WTC11 (cell line): ENCODE data around the gene SLC24A4. TPM values are rescaled to one million over a fixed set of nuclear protein-coding genes. Genes with fewer than 3 reads are reported as not detected.
"Not testable (repeated sequence)": the region's sequence is repeated elsewhere in the genome, so short reads cannot be mapped to it uniquely, and the experiment has no call there.

Experiments used
- ATAC-seq: fragments of 200-7000 bp; cut with Tn5 transposase; 2 replicates; pipeline ENCODE4 v1.10.0; 2021; ENCODE audit warnings: mild to moderate bottlenecking, moderate library complexity
- CTCF ChIA-PET: fragments of 300-600 bp; sonication (Branson Sonifier 250); formaldehyde crosslinking; loops from one replicate; lab custom pipeline; 2021; ENCODE audit warnings: antibody characterized with exemption; lab: Charles Lee
- POLR2A ChIA-PET: fragments of 350-600 bp; sonication (Branson Sonifier 250); formaldehyde crosslinking; loops from one replicate; lab custom pipeline; 2021; ENCODE audit warnings: antibody characterized with exemption; lab: Charles Lee
- DNase-seq: peaks from one replicate; pipeline ENCODE4 v3.0.0; 2021; ENCODE audit warnings: low spot score
- H3K27ac Mint-ChIP-seq: 2 replicates; pipeline ENCODE4 v1.8.0; 2021; ENCODE audit warnings: mixed read lengths
- H3K27me3 Mint-ChIP-seq: 2 replicates; pipeline ENCODE4 v1.8.0; 2021; ENCODE audit warnings: low read depth, mild to moderate bottlenecking, moderate library complexity, mixed read lengths
- H3K36me3 Mint-ChIP-seq: 2 replicates; pipeline ENCODE4 v1.8.0; 2021; ENCODE audit warnings: mixed read lengths
- H3K4me1 Mint-ChIP-seq: 2 replicates; pipeline ENCODE4 v1.8.0; 2022; ENCODE audit warnings: mixed read lengths
- H3K4me3 Mint-ChIP-seq: 2 replicates; pipeline ENCODE4 v1.8.0; 2021; ENCODE audit warnings: mild to moderate bottlenecking, moderate library complexity, mixed read lengths
- H3K9me3 Mint-ChIP-seq: 2 replicates; pipeline ENCODE4 v1.8.0; 2021; ENCODE audit warnings: mixed read lengths
- ATF1 ChIP-seq: sonication (generic); formaldehyde crosslinking; IDR thresholded peaks from 2 replicates; pipeline ENCODE4 v1.8.1; 2023; ENCODE audit warnings: mild to moderate bottlenecking, moderate library complexity, missing genetic modification reagents
- ATF6 ChIP-seq: sonication (generic); formaldehyde crosslinking; IDR thresholded peaks from 2 replicates; pipeline ENCODE4 v1.8.1; 2023; ENCODE audit warnings: mild to moderate bottlenecking, missing genetic modification reagents
- CREB1 ChIP-seq: sonication (generic); formaldehyde crosslinking; IDR thresholded peaks from 2 replicates; pipeline ENCODE4 v1.8.0; 2023; ENCODE audit warnings: mild to moderate bottlenecking, missing genetic modification reagents
- E2F1 ChIP-seq: sonication (generic); formaldehyde crosslinking; IDR thresholded peaks from 2 replicates; pipeline ENCODE4 v1.8.0; 2022; ENCODE audit warnings: mild to moderate bottlenecking, missing genetic modification reagents
- ESRRA ChIP-seq: sonication (generic); formaldehyde crosslinking; IDR thresholded peaks from 2 replicates; pipeline ENCODE4 v1.8.1; 2022; ENCODE audit warnings: mild to moderate bottlenecking, missing genetic modification reagents, borderline replicate concordance
- ETV6 ChIP-seq: sonication (generic); formaldehyde crosslinking; IDR thresholded peaks from 2 replicates; pipeline ENCODE4 v1.8.1; 2022; ENCODE audit warnings: mild to moderate bottlenecking, missing genetic modification reagents
- GRHL2 ChIP-seq: fragments of 250-450 bp; sonication (Bioruptor Pico); IDR thresholded peaks from 2 replicates; pipeline ENCODE4 v1.8.0; 2022; ENCODE audit warnings: mild to moderate bottlenecking, moderate library complexity; ENCODE audit not compliant: insufficient replicate concordance, severe bottlenecking
- GTF2I ChIP-seq: fragments of 250-450 bp; sonication (Bioruptor Pico); conservative IDR thresholded peaks from 2 replicates; pipeline ENCODE4 v1.4.0; 2021; ENCODE audit warnings: mild to moderate bottlenecking
- IRF1 ChIP-seq: sonication (generic); formaldehyde crosslinking; IDR thresholded peaks from 2 replicates; pipeline ENCODE4 v1.8.0; 2023; ENCODE audit warnings: missing genetic modification reagents
- NR1H2 ChIP-seq: sonication (generic); formaldehyde crosslinking; IDR thresholded peaks from 2 replicates; pipeline ENCODE4 v1.9.0; 2021; ENCODE audit warnings: mild to moderate bottlenecking, moderate library complexity, missing genetic modification reagents
- NR3C1 ChIP-seq: sonication (generic); formaldehyde crosslinking; conservative IDR thresholded peaks from 2 replicates; pipeline ENCODE4 v1.8.1; 2023; ENCODE audit warnings: low read depth, mild to moderate bottlenecking, missing genetic modification reagents
- RORB ChIP-seq: fragments of 250-450 bp; sonication (Bioruptor Pico); IDR thresholded peaks from 2 replicates; pipeline ENCODE4 v1.9.0; 2021; ENCODE audit warnings: mild to moderate bottlenecking
- USF2 ChIP-seq: sonication (generic); formaldehyde crosslinking; IDR thresholded peaks from 2 replicates; pipeline ENCODE4 v1.8.1; 2023; ENCODE audit warnings: mild to moderate bottlenecking, missing genetic modification reagents, moderate library complexity
- ZNF121 ChIP-seq: sonication (generic); formaldehyde crosslinking; IDR thresholded peaks from 2 replicates; pipeline ENCODE4 v1.8.0; 2023; ENCODE audit warnings: missing genetic modification reagents
- ZNF317 ChIP-seq: sonication (generic); formaldehyde crosslinking; IDR thresholded peaks from 2 replicates; pipeline ENCODE4 v1.8.1; 2023; ENCODE audit warnings: low read depth, mild to moderate bottlenecking, moderate library complexity, missing genetic modification reagents, borderline replicate concordance
- ZNF512 ChIP-seq: sonication (generic); formaldehyde crosslinking; IDR thresholded peaks from 2 replicates; pipeline ENCODE4 v1.8.1; 2022; ENCODE audit warnings: missing genetic modification reagents, borderline replicate concordance
- total RNA-seq: library from RNA; stranded (reverse); gene quantifications from 3 replicates; pipeline ENCODE4 v1.2.3, GENCODE V29; 2021

Gene SLC24A4
- total RNA-seq, 1 experiment from 2014 or later, result 0.90 TPM

GRCh38 chr14:92398888-92399636, 76.1 kb downstream of the SLC24A4 start (continued):
- TF ChIP-seq ATF6 (CRISPR knock-in tag) (no peak), NR3C1 (CRISPR knock-in tag) (no peak), E2F1 (no peak), ZNF317 (CRISPR knock-in tag) (no peak)

GRCh38 chr14:92400579-92401444, 77.8 kb downstream of the SLC24A4 start:
- no peak for ATAC-seq
- Mint-ChIP-seq H3K4me1 (peaks cover 58% of the 10 kb centered on the region), H3K27me3 (peaks cover 4% of the 10 kb centered on the region), H3K4me3 (no peak overlapping the region), H3K27ac (no peak overlapping the region; the same call in 1 of the 2 replicates), H3K36me3 (peaks cover 14% of the 10 kb centered on the region), H3K9me3 (peaks cover 19% of the 10 kb centered on the region)
- ChIA-PET CTCF (no interaction called here), POLR2A (interaction anchor here (0.7 kb wide), 1 partner anchor 36 kb away, joined by 3 read pairs; no protein-coding TSS in a partner anchor)
- no peak for TF ChIP-seq GTF2I (CRISPR knock-in tag)
- TF ChIP-seq ZNF317 (CRISPR knock-in tag), result no peak
- TF ChIP-seq RORB (CRISPR knock-in tag), result no peak
- no peak for TF ChIP-seq ATF1 (CRISPR knock-in tag)
- TF ChIP-seq ESRRA (CRISPR knock-in tag), result no peak
- TF ChIP-seq ZNF512 (CRISPR knock-in tag), result no peak
- TF ChIP-seq ZNF121 (CRISPR knock-in tag), result no peak
- TF ChIP-seq NR1H2, result no peak
- no peak for DNase-seq

GRCh38 chr14:92401561-92401960, 78.6 kb downstream of the SLC24A4 start:
- H3K27me3 Mint-ChIP-seq, result peaks cover 8% of the 10 kb centered on the region
- H3K27ac Mint-ChIP-seq, result no peak overlapping the region
- TF ChIP-seq ETV6 (no peak), ATF1 (CRISPR knock-in tag) (no peak), CREB1 (no peak), GRHL2 (no peak), USF2 (CRISPR knock-in tag) (no peak), IRF1 (CRISPR knock-in tag) (no peak), ATF6 (CRISPR knock-in tag) (no peak), ESRRA (CRISPR knock-in tag) (no peak)
- H3K36me3 Mint-ChIP-seq, result peaks cover 22% of the 10 kb centered on the region
- no peak overlapping the region for H3K4me3 Mint-ChIP-seq
- ATAC-seq (peak; percentile 48; the same call in 1 of the 2 replicates), DNase-seq (no peak)
- H3K4me1 Mint-ChIP-seq, result peaks cover 57% of the 10 kb centered on the region
- H3K9me3 Mint-ChIP-seq, result peaks cover 26% of the 10 kb centered on the region
- CTCF ChIA-PET, result no interaction called here
- POLR2A ChIA-PET, result no interaction called here

- H3K4me3 Mint-ChIP-seq, ATAC-seq, DNase-seq, CTCF ChIA-PET, H3K27ac Mint-ChIP-seq: not testable (repeated sequence)
- Mint-ChIP-seq H3K4me1 (peaks cover 55% of the 10 kb centered on the region), H3K27me3 (peaks cover 11% of the 10 kb centered on the region), H3K36me3 (peaks cover 30% of the 10 kb centered on the region), H3K9me3 (peaks cover 35% of the 10 kb centered on the region)
- POLR2A ChIA-PET, result interaction anchor here (0.5 kb wide), 1 partner anchor 11 kb away, joined by 3 read pairs; no protein-coding TSS in a partner anchor
Measured at GRCh38 chr14:92402500-92402899, 79.5 kb downstream of the SLC24A4 start.
